ENCODE data around the gene CADPS2. TPM values are rescaled to one million over a fixed set of nuclear protein-coding genes. Genes with fewer than 3 reads are reported as not detected.

CADPS2 gene
- total and polyA plus RNA-seq, 10 of the 15 experiments (the other 5 are each of a cell fraction or from before 2014, with no cell fraction given), result 0.05 to 7.5 (median 0.25) TPM

- TF ChIP-seq CTCF (IDR thresholded peaks at IDR 0.05 in 2 of 3, conservative IDR thresholded peaks at IDR 0.05 in 1 of 3; ENCODE audit: control insufficient read depth in 2 of 3, extremely low read depth in 1 of 3, insufficient read depth in 1 of 3, low read depth in 3 of 3, low read length in 3 of 3) (no peak), RFX5 (IDR thresholded peaks at IDR 0.05; ENCODE audit: low read depth, low read length) (no peak), ATF7 (IDR thresholded peaks at IDR 0.05; ENCODE audit: low read depth) (no peak)
Measured at GRCh38 chr7:122692769-122693309, 193.4 kb downstream of the CADPS2 start (continued).

GRCh38 chr7:122691569-122692235, 194.6 kb downstream of the CADPS2 start:
- POLR2A ChIA-PET, result no interaction called here
- in situ Hi-C loops (cut with MboI) (no loop called here), intact Hi-C loops (cut with micrococcal nuclease; ENCODE audit: unreplicated experiment) (loop anchor here (10.0 kb wide), 1 partner anchor 673 kb away; no protein-coding TSS in a partner anchor)
- no peak overlapping the region for H3K9ac ChIP-seq (ENCODE audit: control insufficient read depth, insufficient read depth, low read length)
- FAIRE-seq (no peak), DNase-seq (ENCODE audit: low read depth, low spot score) (no peak), ATAC-seq (no peak)
- BruUV-seq (replicated peaks), result no TSS peak
- 58% methylated on average over 14 of the region's 14 CpGs for WGBS (ENCODE audit: insufficient coverage, insufficient replicate concordance, low lambda C conversion rate, missing lambda C conversion rate)
- H3K27ac ChIP-seq (ENCODE audit: control insufficient read depth, insufficient read depth), result no peak overlapping the region
- H3K36me3 ChIP-seq (ENCODE audit: control insufficient read depth in 2 of 2, insufficient read depth in 2 of 2, low read length in 1 of 2), result no peaks in the 10 kb centered on the region
- TF ChIP-seq NR2F1 (conservative IDR thresholded peaks at IDR 0.05) (no peak), FOXK2 (IDR thresholded peaks at IDR 0.05) (no peak)
- SMC1A ChIA-PET (ENCODE audit: uncharacterized antibody, unreplicated experiment), result interaction anchor here (1.2 to 1.7 kb wide), 3 partner anchors 12 to 67 kb away, joined by 3 to 4 read pairs (median 3); no protein-coding TSS in a partner anchor
- RAD21 ChIA-PET (ENCODE audit: unreplicated experiment), result no interaction called here
- H3K4me1 ChIP-seq (ENCODE audit: control insufficient read depth, insufficient read depth, low read length), result no peaks in the 10 kb centered on the region
- CTCF ChIA-PET, result no interaction called here
- no peak overlapping the region for H3K4me3 ChIP-seq
- no peaks in the 10 kb centered on the region for H4K20me1 ChIP-seq (ENCODE audit: control insufficient read depth, insufficient read depth)
- H3K27me3 ChIP-seq (replicated peaks in 1 of 2; ENCODE audit: control insufficient read depth in 2 of 2, insufficient read depth in 2 of 2, low read length in 1 of 2), result no peaks in the 10 kb centered on the region
- H3K79me2 ChIP-seq (ENCODE audit: control insufficient read depth, insufficient read depth, low read length), result no peaks in the 10 kb centered on the region
- no peak overlapping the region for H3K4me2 ChIP-seq (ENCODE audit: control insufficient read depth, insufficient read depth)
- no peaks in the 10 kb centered on the region for H3K9me3 ChIP-seq (replicated peaks; ENCODE audit: control insufficient read depth, insufficient read depth, low read length)
- H2AFZ ChIP-seq (ENCODE audit: control insufficient read depth, low read depth, low read length), result no peak overlapping the region
